Endothelial cell of umbilical vein (primary cell): Measurements from ENCODE around the gene R3HDM1. TPM values are rescaled to one million over a fixed set of nuclear protein-coding genes. Genes with fewer than 3 reads are reported as not detected.

Experiments used
- BruUV-seq: library from RNA; stranded (reverse); fragments of 400-500 nt; replicated peaks from 2 replicates; lab custom pipeline; 2021; lab: Mats Ljungman, UMichigan
- CTCF ChIA-PET: fragments of 300-600, 350-600 bp; sonication (Branson Sonifier 250); formaldehyde crosslinking; loops from one replicate; lab custom pipeline; 2021; ENCODE audit warnings: antibody characterized with exemption, inconsistent platforms; lab: Charles Lee
- POLR2A ChIA-PET: fragments of 300-600, 350-600 bp; sonication (Branson Sonifier 250); formaldehyde crosslinking; loops from one replicate; lab custom pipeline; 2021; ENCODE audit warnings: antibody characterized with exemption, inconsistent platforms; lab: Charles Lee
- DNase-seq: peaks from one replicate; pipeline ENCODE4 v3.0.0-alpha.2; 2011; ENCODE audit warnings: low read depth, low spot score
- FAIRE-seq: peaks from 2 replicates; lab custom pipeline; 2011; peaks lifted over from hg19 to GRCh38; lab: Jason Lieb, UNC
- H2AFZ ChIP-seq: 2 replicates; pipeline ENCODE4 v1.6.0; 2012; ENCODE audit warnings: low read depth, low read length, control low read depth, inconsistent platforms
- H3K27ac ChIP-seq: 2 replicates; pipeline ENCODE4 v1.5.1; 2011; ENCODE audit warnings: low read depth, mild to moderate bottlenecking, control low read depth, low read length, moderate library complexity; ENCODE audit not compliant: insufficient read depth
- H3K27me3 ChIP-seq, 2 experiments: 2 replicates each; pipeline versions ENCODE4 v1.6.0 to v1.6.1; 2011; ENCODE audit warnings: low read length in 2 of 2, mixed read lengths in 1 of 2; ENCODE audit not compliant: control insufficient read depth in 2 of 2, insufficient read depth in 2 of 2
- H3K36me3 ChIP-seq, 2 experiments: 2 replicates in 1 of 2; 3 replicates in 1 of 2; pipeline ENCODE4 v1.5.1; 2011; ENCODE audit warnings: low read length in 2 of 2, mild to moderate bottlenecking in 1 of 2, moderate library complexity in 1 of 2; ENCODE audit not compliant: control insufficient read depth in 2 of 2, insufficient read depth in 2 of 2; ENCODE audit errors: extremely low read depth in 1 of 2
- H3K4me1 ChIP-seq: 3 replicates; pipeline ENCODE4 v1.5.1; 2011; ENCODE audit warnings: mild to moderate bottlenecking, low read length; ENCODE audit not compliant: control insufficient read depth, insufficient read depth; ENCODE audit errors: extremely low read depth
- H3K4me2 ChIP-seq: 2 replicates; pipeline ENCODE4 v1.6.1; 2011; ENCODE audit warnings: low read length, control low read depth, mixed read lengths; ENCODE audit not compliant: insufficient read depth
- H3K4me3 ChIP-seq, 3 experiments: fragments of 200-600 bp in 1 of 3; sonication (generic), shearing (Covaris generic) in 1 of 3; replicated peaks in 1 of 3; 2 replicates each; pipeline ENCODE4 v1.5.1; 2011 to 2016; ENCODE audit warnings: control low read depth in 3 of 3, low read length in 3 of 3, mild to moderate bottlenecking in 2 of 3, inconsistent platforms in 1 of 3, low read depth in 1 of 3, moderate library complexity in 1 of 3; ENCODE audit not compliant: insufficient read depth in 1 of 3
- H3K79me2 ChIP-seq: 2 replicates; pipeline ENCODE4 v1.6.0; 2012; ENCODE audit warnings: low read length, inconsistent platforms; ENCODE audit not compliant: control insufficient read depth, insufficient read depth
- H3K9ac ChIP-seq: replicated peaks from 2 replicates; pipeline ENCODE3; 2011; ENCODE audit warnings: low read length, control low read depth; ENCODE audit not compliant: insufficient read depth; ENCODE audit errors: extremely low read depth
- H3K9me1 ChIP-seq: replicated peaks from 3 replicates; pipeline ENCODE4 v1.6.0; 2011; ENCODE audit warnings: mild to moderate bottlenecking, low read length; ENCODE audit not compliant: control insufficient read depth, insufficient read depth; ENCODE audit errors: extremely low read depth
- H3K9me3 ChIP-seq: replicated peaks from 2 replicates; pipeline ENCODE4 v1.5.1; 2012; ENCODE audit warnings: low read length, inconsistent platforms; ENCODE audit not compliant: control insufficient read depth, insufficient read depth
- H4K20me1 ChIP-seq: replicated peaks from 2 replicates; pipeline ENCODE3; 2011; ENCODE audit warnings: mild to moderate bottlenecking, low read length; ENCODE audit not compliant: control insufficient read depth, insufficient read depth; ENCODE audit errors: extremely low read depth
- EZH2 ChIP-seq: IDR thresholded peaks from 2 replicates; pipeline ENCODE4 v1.6.1; 2012; ENCODE audit warnings: borderline replicate concordance, low read depth, mild to moderate bottlenecking, moderate library complexity, low read length, inconsistent platforms; ENCODE audit not compliant: severe bottlenecking
- FOS ChIP-seq: IDR thresholded peaks from 2 replicates; pipeline ENCODE4 v1.6.1; 2011; ENCODE audit warnings: mild to moderate bottlenecking, low read length, moderate library complexity, borderline replicate concordance; ENCODE audit not compliant: insufficient read depth
- GATA2 ChIP-seq: IDR thresholded peaks from 2 replicates; pipeline ENCODE4 v1.7.0; 2011; ENCODE audit warnings: low read depth, mild to moderate bottlenecking, moderate library complexity, mixed read lengths, low read length; ENCODE audit not compliant: insufficient read length, insufficient read depth
- MYC ChIP-seq: IDR thresholded peaks from one replicate; pipeline ENCODE4 v1.6.1; 2011; ENCODE audit warnings: mild to moderate bottlenecking, low read depth, low read length
- POLR2A ChIP-seq: IDR thresholded peaks from 2 replicates; pipeline ENCODE4 v1.6.1; 2012; ENCODE audit warnings: low read depth, mild to moderate bottlenecking, control low read depth, low read length
- POLR2AphosphoS5 ChIP-seq: IDR thresholded peaks from 2 replicates; pipeline ENCODE4 v1.6.1; 2012; ENCODE audit warnings: low read depth, mild to moderate bottlenecking, control low read depth, low read length, moderate library complexity; ENCODE audit not compliant: insufficient read depth
- dilution Hi-C: fragments of 300-500 bp; cut with MboI; formaldehyde crosslinking; loops from one replicate; pipeline ENCODE4 v1.15.0; 2019; ENCODE audit warnings: low sequenced_read_pairs; ENCODE audit not compliant: extremely low pct_ligation_motif_present
- intact Hi-C: fragments of 100-400 bp; cut with micrococcal nuclease; formaldehyde crosslinking; loops from one replicate; pipeline ENCODE4 v1.10.0; 2022
- polyA plus RNA-seq, 4 experiments: library from polyadenylated mRNA; depleted of rRNA in 3 of 4; stranded (reverse) in 3 of 4; unstranded in 1 of 4; fragments of >200 nt; gene quantifications; 2 replicates each; pipeline versions ENCODE4 v1.2.1 to v1.2.3, GENCODE V29; 2011 to 2012; ENCODE audit warnings: missing spikeins in 1 of 4
- total RNA-seq: library from RNA; stranded (reverse); gene quantifications from 2 replicates; pipeline ENCODE4 v1.2.3, GENCODE V29; 2021
- TF ChIP-seq, protein P1 (sequence below), 2 donors: IDR thresholded peaks; 1 replicate in 1 of 2; 2 replicates in 1 of 2; pipeline ENCODE4 v1.5.1; 2011; ENCODE audit warnings: low read length in 2 of 2, mild to moderate bottlenecking in 2 of 2, moderate library complexity in 2 of 2, control low read depth in 1 of 2, inconsistent platforms in 1 of 2, low read depth in 1 of 2; ENCODE audit not compliant: insufficient read depth in 1 of 2; ENCODE audit errors: extremely low read depth in 1 of 2
- TF ChIP-seq, protein P2 (sequence below): IDR thresholded peaks from 2 replicates; pipeline ENCODE4 v1.6.1; 2011; ENCODE audit not compliant: insufficient read depth, insufficient read length

R3HDM1 gene
- total and polyA plus RNA-seq, 2 donors (not counting 3 experiments of a cell fraction or from before 2014, with no cell fraction given), result 36.6 to 61.8 TPM

DNA sequence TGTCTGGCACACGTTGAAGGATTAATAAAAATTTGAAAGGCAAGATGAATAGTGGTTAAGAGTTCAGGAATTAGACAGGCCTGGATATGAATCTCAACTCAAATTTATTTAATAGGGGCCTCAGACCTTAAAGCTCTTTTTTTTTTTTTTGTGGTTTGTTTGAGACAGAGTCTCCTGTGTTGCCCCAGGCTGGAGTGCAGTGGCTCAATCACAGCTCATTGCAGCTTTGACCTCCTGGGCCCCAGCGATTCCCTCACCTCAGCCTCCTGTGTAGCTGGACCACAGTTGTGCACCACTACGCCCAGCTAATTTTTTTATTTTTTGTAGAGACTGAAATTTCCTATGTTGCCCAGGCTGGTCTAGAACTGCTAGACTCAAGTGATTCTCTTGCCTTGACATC lies 3.3 kb upstream of the R3HDM1 start:
- no peak overlapping the region for H3K4me2 ChIP-seq
- dilution Hi-C loops (no loop called here), intact Hi-C loops (no loop called here)
- BruUV-seq, result no TSS peak
- no peaks in the 10 kb centered on the region for H3K36me3 ChIP-seq
- no peaks in the 10 kb centered on the region for H4K20me1 ChIP-seq
- H3K4me1 ChIP-seq, result peaks cover 5% of the 10 kb centered on the region
- H3K9me1 ChIP-seq, result no peaks in the 10 kb centered on the region
- H3K79me2 ChIP-seq, result peaks cover 18% of the 10 kb centered on the region
- TF ChIP-seq FOS, result no peak
- TF ChIP-seq GATA2, result no peak
- no peak for TF ChIP-seq POLR2A
- no peak for TF ChIP-seq MYC
- H3K4me3 ChIP-seq, result no peak overlapping the region
- no peaks in the 10 kb centered on the region for H3K27me3 ChIP-seq
- ChIA-PET CTCF (no interaction called here), POLR2A (interaction anchor here (0.7 kb wide), 1 partner anchor 200 kb away, joined by 3 read pairs; no protein-coding TSS in a partner anchor)
- H2AFZ ChIP-seq, result no peak overlapping the region
- no peaks in the 10 kb centered on the region for H3K9me3 ChIP-seq
- H3K27ac ChIP-seq, result no peak overlapping the region
- H3K9ac ChIP-seq, result no peak overlapping the region
- FAIRE-seq, result no peak
- DNase-seq, result no peak

DNA sequence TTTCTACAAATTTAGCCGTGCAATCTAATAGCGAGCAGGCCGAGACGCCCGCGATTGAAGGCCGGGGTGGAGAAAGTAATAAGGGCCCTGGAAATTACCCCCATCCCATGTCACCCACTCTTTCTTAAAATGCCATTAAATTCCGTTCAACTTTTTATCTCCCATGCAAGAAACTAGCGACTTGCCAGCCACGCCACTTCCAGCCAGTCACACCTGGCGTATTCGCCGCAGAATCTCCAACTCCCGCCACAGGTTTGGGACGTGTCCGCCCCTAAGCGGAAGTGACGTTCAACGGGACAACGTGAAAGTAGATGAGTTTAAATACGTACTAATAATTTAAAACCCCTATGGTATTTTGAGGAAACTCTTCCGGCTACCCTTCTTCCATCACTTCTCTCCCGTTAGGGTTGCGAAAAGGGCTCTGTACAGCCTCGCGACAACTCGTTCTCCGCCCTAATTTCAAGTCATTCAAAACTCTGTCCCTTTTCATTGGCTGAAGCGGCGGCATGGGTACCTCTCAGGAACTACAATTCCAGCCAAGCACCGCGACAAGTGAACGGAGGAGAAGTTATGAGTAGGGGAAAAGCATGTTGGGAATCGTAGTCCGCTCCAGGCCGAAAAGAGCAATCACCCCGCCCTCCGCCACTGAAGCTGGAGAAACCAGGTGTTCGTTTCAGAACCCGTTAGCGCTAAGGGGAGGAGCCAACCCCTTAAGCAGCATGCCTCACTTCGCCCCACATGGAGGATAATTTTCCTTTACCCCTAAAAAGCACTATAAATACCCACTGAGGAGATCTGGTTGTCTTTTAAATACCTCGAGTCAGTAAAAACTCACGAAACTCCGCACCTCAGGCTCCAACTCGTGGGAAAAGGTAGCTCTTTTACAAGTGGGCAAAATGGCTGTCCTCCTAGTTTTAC lies 712 bp upstream of the R3HDM1 start, which contains the start of gene ZRANB3:
Gene ZRANB3, minus strand, starts transcription at position 906 of the 918 bp plus-strand sequence.
- ChIA-PET POLR2A (interaction anchor here (1.2 to 1.9 kb wide), 2 partner anchors 8 to 212 kb away, joined by 3 to 6 read pairs; no protein-coding TSS in a partner anchor), CTCF (interaction anchor here (0.7 to 2.2 kb wide), 10 partner anchors 9 to 542 kb away, joined by 3 to 14 read pairs (median 4); no protein-coding TSS in a partner anchor)
- H2AFZ ChIP-seq, result peak within 1 kb of the TSS; percentile 91
- H3K79me2 ChIP-seq, result peaks cover 38% of the 10 kb centered on the region
- peak within 1 kb of the TSS; percentile 77 to 92 (median 88) for H3K4me3 ChIP-seq
- TF ChIP-seq, protein P1, sequence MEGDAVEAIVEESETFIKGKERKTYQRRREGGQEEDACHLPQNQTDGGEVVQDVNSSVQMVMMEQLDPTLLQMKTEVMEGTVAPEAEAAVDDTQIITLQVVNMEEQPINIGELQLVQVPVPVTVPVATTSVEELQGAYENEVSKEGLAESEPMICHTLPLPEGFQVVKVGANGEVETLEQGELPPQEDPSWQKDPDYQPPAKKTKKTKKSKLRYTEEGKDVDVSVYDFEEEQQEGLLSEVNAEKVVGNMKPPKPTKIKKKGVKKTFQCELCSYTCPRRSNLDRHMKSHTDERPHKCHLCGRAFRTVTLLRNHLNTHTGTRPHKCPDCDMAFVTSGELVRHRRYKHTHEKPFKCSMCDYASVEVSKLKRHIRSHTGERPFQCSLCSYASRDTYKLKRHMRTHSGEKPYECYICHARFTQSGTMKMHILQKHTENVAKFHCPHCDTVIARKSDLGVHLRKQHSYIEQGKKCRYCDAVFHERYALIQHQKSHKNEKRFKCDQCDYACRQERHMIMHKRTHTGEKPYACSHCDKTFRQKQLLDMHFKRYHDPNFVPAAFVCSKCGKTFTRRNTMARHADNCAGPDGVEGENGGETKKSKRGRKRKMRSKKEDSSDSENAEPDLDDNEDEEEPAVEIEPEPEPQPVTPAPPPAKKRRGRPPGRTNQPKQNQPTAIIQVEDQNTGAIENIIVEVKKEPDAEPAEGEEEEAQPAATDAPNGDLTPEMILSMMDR (IDR thresholded peaks at IDR 0.05; ENCODE audit: extremely low read depth in 1 of 2, insufficient read depth in 1 of 2, low read depth in 1 of 2, low read length in 2 of 2), result no peak
- TF ChIP-seq MYC, result no peak
- peak; percentile 13 for TF ChIP-seq POLR2A
- TF ChIP-seq POLR2AphosphoS5, result no peak
- TF ChIP-seq, protein P2, sequence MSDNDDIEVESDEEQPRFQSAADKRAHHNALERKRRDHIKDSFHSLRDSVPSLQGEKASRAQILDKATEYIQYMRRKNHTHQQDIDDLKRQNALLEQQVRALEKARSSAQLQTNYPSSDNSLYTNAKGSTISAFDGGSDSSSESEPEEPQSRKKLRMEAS, result peak; percentile 1
- no peak for TF ChIP-seq EZH2
- no peaks in the 10 kb centered on the region for H3K9me3 ChIP-seq
- TSS peak; percentile 66 for BruUV-seq
- H3K27ac ChIP-seq, result peak within 1 kb of the TSS; percentile 93
- H3K36me3 ChIP-seq, result no peaks in the 10 kb centered on the region
- dilution Hi-C loops (no loop called here), intact Hi-C loops (loop anchor here (1.0 to 5.0 kb wide), 9 partner anchors 8 to 612 kb away; partner anchors contain the start of genes CCNT2, MCM6, RAB3GAP1 and UBXN4)
- H3K9me1 ChIP-seq, result no peaks in the 10 kb centered on the region
- peak; percentile 98 for DNase-seq
- H4K20me1 ChIP-seq, result no peaks in the 10 kb centered on the region
- peak within 1 kb of the TSS; percentile 98 for H3K4me2 ChIP-seq
- FAIRE-seq, result peak; percentile 98
- H3K4me1 ChIP-seq, result peaks cover 7% of the 10 kb centered on the region
- peak within 1 kb of the TSS; percentile 97 for H3K9ac ChIP-seq
- H3K27me3 ChIP-seq, result no peaks in the 10 kb centered on the region
